Measurements from ENCODE around the gene KCNN3. TPM values are rescaled to one million over a fixed set of nuclear protein-coding genes. Genes with fewer than 3 reads are reported as not detected.

The KCNN3 gene
- total and polyA plus RNA-seq, 4 donors: 0.47 to 4.9 (median 1.9) TPM

DNA sequence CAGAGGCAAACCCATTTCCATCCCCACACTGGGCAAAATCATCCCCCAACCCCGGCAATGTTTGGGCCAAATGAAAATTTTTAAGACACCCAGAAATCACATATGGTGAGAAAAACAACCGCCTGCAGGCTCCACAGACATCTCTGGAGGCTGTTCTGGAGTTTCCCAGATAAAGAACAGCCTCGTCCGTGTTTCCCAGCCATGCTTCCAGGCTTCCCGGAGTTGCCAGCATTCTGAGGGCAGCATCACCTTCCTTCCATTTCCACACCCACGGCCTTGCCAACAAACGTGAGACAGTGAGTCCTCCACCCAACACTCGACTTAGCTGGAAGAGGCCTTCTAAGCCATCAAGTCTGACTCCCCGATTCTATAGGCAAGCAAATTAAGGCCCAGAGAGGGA, 36.9 kb downstream of the KCNN3 start:
- DNase-seq: no peak
- Histone ChIP-seq H3K9me3 (ENCODE audit: control insufficient read depth in 4 of 4, insufficient read depth in 3 of 4, low read length in 3 of 4) (no peaks in the 10 kb centered on the region), H3K36me3 (ENCODE audit: control insufficient read depth in 4 of 4, insufficient read depth in 4 of 4, low read length in 4 of 4) (no peaks in the 10 kb centered on the region), H3K27ac (ENCODE audit: low read depth in 1 of 2, low read length in 1 of 2) (no peak overlapping the region), H3K9ac (ENCODE audit: insufficient read depth in 1 of 2, low read length in 2 of 2) (no peak overlapping the region), H3K4me3 (no peak overlapping the region), H3K4me1 (ENCODE audit: control insufficient read depth in 5 of 5, insufficient read depth in 5 of 5, low read length in 5 of 5) (peaks cover 0 to 22% (median 3%) of the 10 kb centered on the region in 5 donors), H3K27me3 (ENCODE audit: control insufficient read depth in 3 of 3, insufficient read depth in 3 of 3, low read length in 2 of 3) (no peaks in the 10 kb centered on the region)
- TF ChIP-seq, protein P1, sequence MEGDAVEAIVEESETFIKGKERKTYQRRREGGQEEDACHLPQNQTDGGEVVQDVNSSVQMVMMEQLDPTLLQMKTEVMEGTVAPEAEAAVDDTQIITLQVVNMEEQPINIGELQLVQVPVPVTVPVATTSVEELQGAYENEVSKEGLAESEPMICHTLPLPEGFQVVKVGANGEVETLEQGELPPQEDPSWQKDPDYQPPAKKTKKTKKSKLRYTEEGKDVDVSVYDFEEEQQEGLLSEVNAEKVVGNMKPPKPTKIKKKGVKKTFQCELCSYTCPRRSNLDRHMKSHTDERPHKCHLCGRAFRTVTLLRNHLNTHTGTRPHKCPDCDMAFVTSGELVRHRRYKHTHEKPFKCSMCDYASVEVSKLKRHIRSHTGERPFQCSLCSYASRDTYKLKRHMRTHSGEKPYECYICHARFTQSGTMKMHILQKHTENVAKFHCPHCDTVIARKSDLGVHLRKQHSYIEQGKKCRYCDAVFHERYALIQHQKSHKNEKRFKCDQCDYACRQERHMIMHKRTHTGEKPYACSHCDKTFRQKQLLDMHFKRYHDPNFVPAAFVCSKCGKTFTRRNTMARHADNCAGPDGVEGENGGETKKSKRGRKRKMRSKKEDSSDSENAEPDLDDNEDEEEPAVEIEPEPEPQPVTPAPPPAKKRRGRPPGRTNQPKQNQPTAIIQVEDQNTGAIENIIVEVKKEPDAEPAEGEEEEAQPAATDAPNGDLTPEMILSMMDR (IDR thresholded peaks at IDR 0.05; ENCODE audit: control extremely low read depth, extremely low read depth): no peak
- ATAC-seq (ENCODE audit: insufficient read depth, low FRiP score): no peak
- 79 to 84% methylated on average over 9 of the region's 9 CpGs for WGBS, 2 donors

DNA sequence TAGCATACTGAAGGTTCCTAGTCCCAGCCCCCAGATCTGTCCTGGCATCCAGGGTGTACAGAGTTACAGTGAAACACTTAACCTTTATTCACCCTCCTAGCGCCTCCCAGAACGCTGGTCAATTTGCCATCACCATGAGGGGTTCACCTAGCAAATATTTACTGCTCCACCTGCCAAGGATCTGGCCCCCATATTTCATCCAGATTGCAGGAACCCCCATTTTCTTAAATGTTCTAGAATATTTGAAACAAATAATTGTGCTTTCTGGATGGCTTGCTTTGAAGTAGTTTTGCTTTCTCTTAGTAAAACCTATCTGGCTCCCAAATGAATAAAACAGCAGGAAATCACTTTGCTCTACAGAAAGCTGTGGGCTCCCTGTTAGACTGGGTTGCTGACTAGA, 37.7 kb downstream of the KCNN3 start:
- H3K4me1 ChIP-seq (ENCODE audit: control insufficient read depth in 5 of 5, insufficient read depth in 5 of 5, low read length in 5 of 5): peaks cover 0 to 16% (median 3%) of the 10 kb centered on the region in 5 donors
- 90% methylated on average over 2 of the region's 2 CpGs for WGBS, 2 donors
- TF ChIP-seq, protein P1 (IDR thresholded peaks at IDR 0.05; ENCODE audit: control extremely low read depth, extremely low read depth): no peak

GRCh38 chr1:154831462-154831861, 38.6 kb downstream of the KCNN3 start:
- Histone ChIP-seq H3K36me3 (ENCODE audit: control insufficient read depth in 4 of 4, insufficient read depth in 4 of 4, low read length in 4 of 4) (no peaks in the 10 kb centered on the region), H3K4me3 (no peak overlapping the region), H3K9me3 (ENCODE audit: control insufficient read depth in 4 of 4, insufficient read depth in 3 of 4, low read length in 3 of 4) (no peaks in the 10 kb centered on the region), H3K27me3 (ENCODE audit: control insufficient read depth in 3 of 3, insufficient read depth in 3 of 3, low read length in 2 of 3) (no peaks in the 10 kb centered on the region), H3K4me1 (ENCODE audit: control insufficient read depth in 5 of 5, insufficient read depth in 5 of 5, low read length in 5 of 5) (peaks cover 0 to 15% (median 2%) of the 10 kb centered on the region in 5 donors), H3K9ac (ENCODE audit: insufficient read depth in 1 of 2, low read length in 2 of 2) (no peak overlapping the region), H3K27ac (ENCODE audit: low read depth in 1 of 2, low read length in 1 of 2) (no peak overlapping the region)
- WGBS, 2 donors: 94% methylated on average over 2 of the region's 2 CpGs
- ATAC-seq (ENCODE audit: insufficient read depth, low FRiP score) (no peak), DNase-seq (no peak)
- TF ChIP-seq, protein P1 (IDR thresholded peaks at IDR 0.05; ENCODE audit: control extremely low read depth, extremely low read depth): no peak

More for the DNA sequence above, 37.7 kb downstream of the KCNN3 start:
- Histone ChIP-seq H3K9ac (ENCODE audit: insufficient read depth in 1 of 2, low read length in 2 of 2) (no peak overlapping the region), H3K36me3 (ENCODE audit: control insufficient read depth in 4 of 4, insufficient read depth in 4 of 4, low read length in 4 of 4) (no peaks in the 10 kb centered on the region), H3K27ac (ENCODE audit: low read depth in 1 of 2, low read length in 1 of 2) (no peak overlapping the region), H3K4me3 (no peak overlapping the region), H3K9me3 (ENCODE audit: control insufficient read depth in 4 of 4, insufficient read depth in 3 of 4, low read length in 3 of 4) (no peaks in the 10 kb centered on the region), H3K27me3 (ENCODE audit: control insufficient read depth in 3 of 3, insufficient read depth in 3 of 3, low read length in 2 of 3) (no peaks in the 10 kb centered on the region)
- ATAC-seq (ENCODE audit: insufficient read depth, low FRiP score) (no peak), DNase-seq (no peak)

DNA sequence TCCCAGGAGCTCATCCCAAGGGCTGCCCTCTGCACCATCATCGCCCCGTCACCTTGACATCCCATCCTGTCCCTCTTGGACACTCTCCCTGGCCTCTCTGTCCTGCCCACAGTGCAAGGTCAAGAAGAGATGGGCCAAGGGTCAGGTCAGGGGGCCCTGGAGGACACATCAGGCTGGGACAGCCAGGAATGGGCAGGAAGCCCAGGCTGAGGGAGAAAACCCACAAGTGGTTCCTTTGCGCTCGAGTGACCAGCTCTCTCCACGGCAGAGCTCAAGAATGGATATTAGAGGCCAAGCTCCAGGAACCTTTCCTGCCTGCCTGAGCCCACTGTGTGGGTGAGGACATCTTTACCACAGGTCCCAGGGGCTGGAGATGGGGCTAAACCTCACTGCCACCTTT, 41.0 kb downstream of the KCNN3 start:
- Histone ChIP-seq H3K9ac (ENCODE audit: insufficient read depth in 1 of 2, low read length in 2 of 2) (no peak overlapping the region), H3K27ac (ENCODE audit: low read depth in 1 of 2, low read length in 1 of 2) (no peak overlapping the region)
- TF ChIP-seq, protein P1 (IDR thresholded peaks at IDR 0.05; ENCODE audit: control extremely low read depth, extremely low read depth): no peak

More for the DNA sequence above, 41.0 kb downstream of the KCNN3 start:
- peaks cover 0 to 2% (median 0%) of the 10 kb centered on the region in 5 donors for H3K4me1 ChIP-seq (ENCODE audit: control insufficient read depth in 5 of 5, insufficient read depth in 5 of 5, low read length in 5 of 5)
- no peak overlapping the region for H3K4me3 ChIP-seq
- no peaks in the 10 kb centered on the region for H3K27me3 ChIP-seq (ENCODE audit: control insufficient read depth in 3 of 3, insufficient read depth in 3 of 3, low read length in 2 of 3)
- no peaks in the 10 kb centered on the region for H3K36me3 ChIP-seq (ENCODE audit: control insufficient read depth in 4 of 4, insufficient read depth in 4 of 4, low read length in 4 of 4)
- no peaks in the 10 kb centered on the region for H3K9me3 ChIP-seq (ENCODE audit: control insufficient read depth in 4 of 4, insufficient read depth in 3 of 4, low read length in 3 of 4)
- ATAC-seq (ENCODE audit: insufficient read depth, low FRiP score) (no peak), DNase-seq (no peak)
- WGBS, 2 donors: 82 to 90% methylated on average over 5 of the region's 5 CpGs

All from lung (tissue), 12 donors.